CD8-positive, alpha-beta memory T cell (primary cell): ENCODE data around the gene CAMK1D. TPM values are rescaled to one million over a fixed set of nuclear protein-coding genes. Genes with fewer than 3 reads are reported as not detected.

Experiments
- CTCF ChIA-PET: fragments of 350-600 bp; sonication (Branson Sonifier 250); formaldehyde crosslinking; loops from one replicate; lab custom pipeline; 2021; ENCODE audit warnings: antibody characterized with exemption; lab: Charles Lee
- POLR2A ChIA-PET: fragments of 350-600 bp; sonication (Branson Sonifier 250); formaldehyde crosslinking; loops from one replicate; lab custom pipeline; 2021; ENCODE audit warnings: antibody characterized with exemption; lab: Charles Lee
- DNase-seq, 5 donors: peaks; one replicate each; pipeline versions ENCODE4 v3.0.0 to v3.0.0-alpha.2; 2020 to 2022; ENCODE audit warnings: mixed read lengths in 1 of 5
- H3K27ac ChIP-seq: one replicate; pipeline ENCODE4 v1.7.0; 2013; ENCODE audit warnings: low read depth, mild to moderate bottlenecking, low read length, moderate library complexity
- H3K27me3 ChIP-seq: 2 replicates; pipeline ENCODE4 v1.7.0; 2013; ENCODE audit warnings: low read length, mild to moderate bottlenecking; ENCODE audit not compliant: insufficient read depth, poor library complexity, severe bottlenecking
- H3K36me3 ChIP-seq: 2 replicates; pipeline ENCODE4 v1.7.0; 2013; ENCODE audit warnings: mild to moderate bottlenecking, low read length, moderate library complexity; ENCODE audit not compliant: insufficient read depth
- H3K4me1 ChIP-seq: 2 replicates; pipeline ENCODE4 v1.7.0; 2013; ENCODE audit warnings: mild to moderate bottlenecking, low read length, moderate library complexity; ENCODE audit not compliant: insufficient read depth
- H3K4me3 ChIP-seq: 2 replicates; pipeline ENCODE4 v1.7.0; 2013; ENCODE audit warnings: mild to moderate bottlenecking, low read length
- H3K9me3 ChIP-seq: 2 replicates; pipeline ENCODE4 v1.7.0; 2013; ENCODE audit warnings: mild to moderate bottlenecking, low read length
- H3K27ac Mint-ChIP-seq, 8 donors: one replicate each; pipeline ENCODE4 v1.8.0; 2020 to 2021; ENCODE audit warnings: mixed read lengths in 8 of 8, mild to moderate bottlenecking in 6 of 8, inconsistent platforms in 3 of 8, moderate library complexity in 3 of 8
- H3K27me3 Mint-ChIP-seq, 2 donors: one replicate each; pipeline ENCODE4 v1.8.0; 2020 to 2021; ENCODE audit warnings: mixed read lengths in 2 of 2, mild to moderate bottlenecking in 1 of 2, moderate library complexity in 1 of 2
- H3K36me3 Mint-ChIP-seq, 3 donors: one replicate each; pipeline ENCODE4 v1.8.0; 2020 to 2021; ENCODE audit warnings: mixed read lengths in 3 of 3, inconsistent platforms in 1 of 3, mild to moderate bottlenecking in 1 of 3
- H3K4me1 Mint-ChIP-seq, 3 donors: one replicate each; pipeline ENCODE4 v1.8.0; 2020 to 2021; ENCODE audit warnings: mixed read lengths in 3 of 3, inconsistent platforms in 1 of 3, mild to moderate bottlenecking in 1 of 3
- H3K4me3 Mint-ChIP-seq, 7 donors: one replicate each; pipeline ENCODE4 v1.8.0; 2020 to 2021; ENCODE audit warnings: mixed read lengths in 7 of 7, mild to moderate bottlenecking in 6 of 7, moderate library complexity in 4 of 7, inconsistent platforms in 2 of 7
- H3K9me3 Mint-ChIP-seq, 5 donors: one replicate each; pipeline ENCODE4 v1.8.0; 2020 to 2022; ENCODE audit warnings: mixed read lengths in 5 of 5, mild to moderate bottlenecking in 3 of 5, moderate library complexity in 2 of 5, inconsistent platforms in 1 of 5
- polyA plus RNA-seq: library from polyadenylated mRNA; unstranded; fragments of 300-500 nt; fragmentation: Illumina TruSeq; gene quantifications from one replicate; pipeline ENCODE4 v1.2.3, GENCODE V29; 2021
- total RNA-seq, 2 experiments: library from RNA; stranded (reverse); gene quantifications; one replicate each; pipeline ENCODE4 v1.2.3, GENCODE V29; 2021

Gene CAMK1D
- total and polyA plus RNA-seq, 3 experiments from 2014 or later: 8.9 to 15.1 (median 10.0) TPM

- no peaks in the 10 kb centered on the region for H3K9me3 Mint-ChIP-seq
- Histone ChIP-seq H3K9me3 (no peaks in the 10 kb centered on the region), H3K4me1 (peaks cover 10% of the 10 kb centered on the region), H3K4me3 (no peak overlapping the region), H3K27ac (no peak overlapping the region), H3K27me3 (no peaks in the 10 kb centered on the region), H3K36me3 (no peaks in the 10 kb centered on the region)
- H3K27me3 Mint-ChIP-seq: no peaks in the 10 kb centered on the region
- DNase-seq: no peak
- H3K4me3 Mint-ChIP-seq: peak overlapping the region in 1 of 7 donors; percentile 45
- ChIA-PET CTCF (no interaction called here), POLR2A (no interaction called here)
- H3K36me3 Mint-ChIP-seq: peaks cover 0 to 8% (median 2%) of the 10 kb centered on the region in 3 donors
- H3K4me1 Mint-ChIP-seq: peaks cover 41 to 50% (median 48%) of the 10 kb centered on the region in 3 donors
- H3K27ac Mint-ChIP-seq: peak overlapping the region in 3 of 8 donors; percentile 29 to 61 (median 37)
These were observed 68.0 kb downstream of the CAMK1D start for GRCh38 chr10:12417331-12417730.

- H3K4me3 Mint-ChIP-seq: no peak overlapping the region
- no peaks in the 10 kb centered on the region for H3K9me3 Mint-ChIP-seq
- Histone ChIP-seq H3K4me3 (no peak overlapping the region), H3K9me3 (no peaks in the 10 kb centered on the region), H3K36me3 (no peaks in the 10 kb centered on the region), H3K4me1 (peaks cover 4% of the 10 kb centered on the region), H3K27ac (no peak overlapping the region), H3K27me3 (no peaks in the 10 kb centered on the region)
- ChIA-PET CTCF (no interaction called here), POLR2A (no interaction called here)
- no peak for DNase-seq
- peaks cover 38 to 45% (median 43%) of the 10 kb centered on the region in 3 donors for H3K4me1 Mint-ChIP-seq
- H3K27ac Mint-ChIP-seq: peak overlapping the region in 3 of 8 donors; percentile 43 to 70 (median 61)
- H3K27me3 Mint-ChIP-seq: no peaks in the 10 kb centered on the region
- peaks cover 0 to 8% (median 2%) of the 10 kb centered on the region in 3 donors for H3K36me3 Mint-ChIP-seq
These were observed 68.7 kb downstream of the CAMK1D start for GRCh38 chr10:12418000-12418399.

GRCh38 chr10:12418725-12419261 lies 69.4 kb downstream of the CAMK1D start:
- Histone ChIP-seq H3K27ac (no peak overlapping the region), H3K9me3 (no peaks in the 10 kb centered on the region), H3K27me3 (no peaks in the 10 kb centered on the region), H3K4me1 (no peaks in the 10 kb centered on the region), H3K36me3 (no peaks in the 10 kb centered on the region), H3K4me3 (no peak overlapping the region)
- H3K4me3 Mint-ChIP-seq: peak overlapping the region in 1 of 7 donors; percentile 15
- peak overlapping the region in 4 of 8 donors; percentile 32 to 84 (median 58) for H3K27ac Mint-ChIP-seq
- POLR2A ChIA-PET: interaction anchor here (0.6 kb wide), 1 partner anchor 142 kb away, joined by 6 read pairs; no protein-coding TSS in a partner anchor
- peaks cover 33 to 40% (median 37%) of the 10 kb centered on the region in 3 donors for H3K4me1 Mint-ChIP-seq
- DNase-seq: no peak
- H3K36me3 Mint-ChIP-seq: peaks cover 0 to 3% (median 2%) of the 10 kb centered on the region in 3 donors
- CTCF ChIA-PET: no interaction called here
- H3K9me3 Mint-ChIP-seq: no peaks in the 10 kb centered on the region
- no peaks in the 10 kb centered on the region for H3K27me3 Mint-ChIP-seq

GRCh38 chr10:12419262-12419847 lies 70.0 kb downstream of the CAMK1D start:
- H3K4me3 Mint-ChIP-seq: peak overlapping the region in 2 of 7 donors; percentile 14 to 27
- DNase-seq: peak in 3 of 5 donors; percentile 14 to 69 (median 20)
- Histone ChIP-seq H3K9me3 (no peaks in the 10 kb centered on the region), H3K27ac (no peak overlapping the region), H3K4me3 (no peak overlapping the region), H3K27me3 (no peaks in the 10 kb centered on the region), H3K4me1 (no peaks in the 10 kb centered on the region), H3K36me3 (no peaks in the 10 kb centered on the region)
- H3K4me1 Mint-ChIP-seq: peaks cover 33 to 42% (median 33%) of the 10 kb centered on the region in 3 donors
- peaks cover 0 to 5% (median 0%) of the 10 kb centered on the region in 3 donors for H3K36me3 Mint-ChIP-seq
- no peaks in the 10 kb centered on the region for H3K9me3 Mint-ChIP-seq
- peak overlapping the region in 7 of 8 donors; percentile 26 to 84 (median 47) for H3K27ac Mint-ChIP-seq
- ChIA-PET CTCF (no interaction called here), POLR2A (interaction anchor here (0.6 kb wide), 1 partner anchor 143 kb away, joined by 6 read pairs; no protein-coding TSS in a partner anchor)
- H3K27me3 Mint-ChIP-seq: no peaks in the 10 kb centered on the region

- H3K27me3 ChIP-seq: no peaks in the 10 kb centered on the region
- ChIA-PET CTCF (no interaction called here), POLR2A (no interaction called here)
- Mint-ChIP-seq H3K36me3 (peaks cover 0 to 5% (median 0%) of the 10 kb centered on the region in 3 donors), H3K27ac (peak overlapping the region in 1 of 8 donors; percentile 68), H3K27me3 (no peaks in the 10 kb centered on the region), H3K4me3 (no peak overlapping the region), H3K4me1 (peaks cover 28 to 46% (median 29%) of the 10 kb centered on the region in 3 donors), H3K9me3 (no peaks in the 10 kb centered on the region)
- H3K27ac ChIP-seq: no peak overlapping the region
- H3K4me3 ChIP-seq: no peak overlapping the region
- no peak for DNase-seq
- no peaks in the 10 kb centered on the region for H3K36me3 ChIP-seq
- no peaks in the 10 kb centered on the region for H3K4me1 ChIP-seq
- H3K9me3 ChIP-seq: no peaks in the 10 kb centered on the region
These were observed 71.3 kb downstream of the CAMK1D start for GRCh38 chr10:12420530-12421120.

GRCh38 chr10:12422189-12422588 lies 72.8 kb downstream of the CAMK1D start:
- no peak overlapping the region for H3K4me3 ChIP-seq
- no peaks in the 10 kb centered on the region for H3K4me1 ChIP-seq
- H3K36me3 Mint-ChIP-seq: peaks cover 0 to 3% (median 0%) of the 10 kb centered on the region in 3 donors
- ChIA-PET CTCF (interaction anchor here (1.3 kb wide), 2 partner anchors 16 to 51 kb away, joined by 3 read pairs; no protein-coding TSS in a partner anchor), POLR2A (no interaction called here)
- H3K4me3 Mint-ChIP-seq: no peak overlapping the region
- peaks cover 28 to 45% (median 28%) of the 10 kb centered on the region in 3 donors for H3K4me1 Mint-ChIP-seq
- no peak overlapping the region for H3K27ac ChIP-seq
- no peaks in the 10 kb centered on the region for H3K9me3 ChIP-seq
- no peaks in the 10 kb centered on the region for H3K27me3 ChIP-seq
- no peak for DNase-seq
- H3K9me3 Mint-ChIP-seq: no peaks in the 10 kb centered on the region
- H3K27me3 Mint-ChIP-seq: no peaks in the 10 kb centered on the region
- H3K27ac Mint-ChIP-seq: no peak overlapping the region
- no peaks in the 10 kb centered on the region for H3K36me3 ChIP-seq

- Histone ChIP-seq H3K9me3 (no peaks in the 10 kb centered on the region), H3K27me3 (no peaks in the 10 kb centered on the region), H3K36me3 (no peaks in the 10 kb centered on the region), H3K27ac (no peak overlapping the region), H3K4me1 (no peaks in the 10 kb centered on the region), H3K4me3 (no peak overlapping the region)
- CTCF ChIA-PET: no interaction called here
- Mint-ChIP-seq H3K27me3 (no peaks in the 10 kb centered on the region), H3K9me3 (no peaks in the 10 kb centered on the region), H3K4me1 (peaks cover 22 to 37% (median 24%) of the 10 kb centered on the region in 3 donors), H3K36me3 (peaks cover 0 to 3% (median 0%) of the 10 kb centered on the region in 3 donors), H3K4me3 (no peak overlapping the region), H3K27ac (peak overlapping the region in 2 of 8 donors; percentile 52 to 60)
- DNase-seq: no peak
- POLR2A ChIA-PET: no interaction called here
These were observed 74.5 kb downstream of the CAMK1D start for GRCh38 chr10:12423896-12424295.

GRCh38 chr10:12427276-12427675 lies 77.9 kb downstream of the CAMK1D start:
- ChIA-PET POLR2A (no interaction called here), CTCF (no interaction called here)
- H3K9me3 Mint-ChIP-seq: no peaks in the 10 kb centered on the region

More at GRCh38 chr10:12427276-12427675, 77.9 kb downstream of the CAMK1D start:
- no peak for DNase-seq
- Histone ChIP-seq H3K4me1 (no peaks in the 10 kb centered on the region), H3K27ac (no peak overlapping the region), H3K27me3 (no peaks in the 10 kb centered on the region), H3K36me3 (no peaks in the 10 kb centered on the region), H3K9me3 (no peaks in the 10 kb centered on the region), H3K4me3 (no peak overlapping the region)
- peaks cover 0 to 5% (median 0%) of the 10 kb centered on the region in 3 donors for H3K36me3 Mint-ChIP-seq
- no peaks in the 10 kb centered on the region for H3K27me3 Mint-ChIP-seq
- H3K27ac Mint-ChIP-seq: no peak overlapping the region
- no peak overlapping the region for H3K4me3 Mint-ChIP-seq
- peaks cover 2 to 16% (median 14%) of the 10 kb centered on the region in 3 donors for H3K4me1 Mint-ChIP-seq
